IPS-18a (cell line): Measurements from ENCODE around the gene CLCA2.

Experiments used
- H3K27ac ChIP-seq: one replicate; pipeline ENCODE4 v1.5.1; 2013; ENCODE audit warnings: low read length
- H3K27me3 ChIP-seq: one replicate; pipeline ENCODE4 v1.6.1; 2013; ENCODE audit warnings: mild to moderate bottlenecking, low read length; ENCODE audit not compliant: control insufficient read depth, insufficient read depth
- H3K36me3 ChIP-seq: one replicate; pipeline ENCODE4 v1.6.1; 2013; ENCODE audit warnings: low read depth, low read length; ENCODE audit not compliant: control insufficient read depth
- H3K4me1 ChIP-seq: one replicate; pipeline ENCODE4 v1.6.1; 2013; ENCODE audit warnings: low read depth, low read length; ENCODE audit not compliant: control insufficient read depth
- H3K4me3 ChIP-seq: one replicate; pipeline ENCODE4 v1.5.1; 2013; ENCODE audit warnings: low read length
- H3K9ac ChIP-seq: one replicate; pipeline ENCODE4 v1.6.1; 2013; ENCODE audit warnings: mild to moderate bottlenecking, low read length, moderate library complexity
- H3K9me3 ChIP-seq: one replicate; pipeline ENCODE4 v1.6.1; 2013; ENCODE audit warnings: low read depth, low read length; ENCODE audit not compliant: control insufficient read depth

CLCA2 gene, protein sequence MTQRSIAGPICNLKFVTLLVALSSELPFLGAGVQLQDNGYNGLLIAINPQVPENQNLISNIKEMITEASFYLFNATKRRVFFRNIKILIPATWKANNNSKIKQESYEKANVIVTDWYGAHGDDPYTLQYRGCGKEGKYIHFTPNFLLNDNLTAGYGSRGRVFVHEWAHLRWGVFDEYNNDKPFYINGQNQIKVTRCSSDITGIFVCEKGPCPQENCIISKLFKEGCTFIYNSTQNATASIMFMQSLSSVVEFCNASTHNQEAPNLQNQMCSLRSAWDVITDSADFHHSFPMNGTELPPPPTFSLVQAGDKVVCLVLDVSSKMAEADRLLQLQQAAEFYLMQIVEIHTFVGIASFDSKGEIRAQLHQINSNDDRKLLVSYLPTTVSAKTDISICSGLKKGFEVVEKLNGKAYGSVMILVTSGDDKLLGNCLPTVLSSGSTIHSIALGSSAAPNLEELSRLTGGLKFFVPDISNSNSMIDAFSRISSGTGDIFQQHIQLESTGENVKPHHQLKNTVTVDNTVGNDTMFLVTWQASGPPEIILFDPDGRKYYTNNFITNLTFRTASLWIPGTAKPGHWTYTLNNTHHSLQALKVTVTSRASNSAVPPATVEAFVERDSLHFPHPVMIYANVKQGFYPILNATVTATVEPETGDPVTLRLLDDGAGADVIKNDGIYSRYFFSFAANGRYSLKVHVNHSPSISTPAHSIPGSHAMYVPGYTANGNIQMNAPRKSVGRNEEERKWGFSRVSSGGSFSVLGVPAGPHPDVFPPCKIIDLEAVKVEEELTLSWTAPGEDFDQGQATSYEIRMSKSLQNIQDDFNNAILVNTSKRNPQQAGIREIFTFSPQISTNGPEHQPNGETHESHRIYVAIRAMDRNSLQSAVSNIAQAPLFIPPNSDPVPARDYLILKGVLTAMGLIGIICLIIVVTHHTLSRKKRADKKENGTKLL

DNA sequence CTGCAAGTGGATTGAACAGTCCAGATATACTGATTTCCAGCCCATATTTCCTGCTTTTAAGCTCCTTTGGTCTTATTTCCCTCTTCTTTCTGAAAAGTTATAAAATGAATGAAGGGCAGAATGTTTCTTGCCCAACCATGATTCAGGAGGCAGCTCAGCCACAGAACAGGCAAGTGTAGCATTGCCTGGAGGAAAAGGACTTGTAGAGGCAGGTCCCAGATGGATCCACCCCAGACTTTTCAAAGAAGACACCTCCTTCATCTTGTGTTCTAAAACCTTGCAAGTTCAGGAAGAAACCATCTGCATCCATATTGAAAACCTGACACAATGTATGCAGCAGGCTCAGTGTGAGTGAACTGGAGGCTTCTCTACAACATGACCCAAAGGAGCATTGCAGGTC, at the start of gene CLCA2:
Gene CLCA2, plus strand, starts transcription at position 299 of the 400 bp plus-strand sequence. Its CDS starts 77 bp downstream, at position 376.
- H3K36me3 ChIP-seq = no peaks in the 10 kb centered on the region
- H3K27me3 ChIP-seq = no peaks in the 10 kb centered on the region
- H3K4me1 ChIP-seq = no peaks in the 10 kb centered on the region
- H3K27ac ChIP-seq = no peak within 1 kb of the TSS
- no peaks in the 10 kb centered on the region for H3K9me3 ChIP-seq
- no peak within 1 kb of the TSS for H3K9ac ChIP-seq
- no peak within 1 kb of the TSS for H3K4me3 ChIP-seq

DNA sequence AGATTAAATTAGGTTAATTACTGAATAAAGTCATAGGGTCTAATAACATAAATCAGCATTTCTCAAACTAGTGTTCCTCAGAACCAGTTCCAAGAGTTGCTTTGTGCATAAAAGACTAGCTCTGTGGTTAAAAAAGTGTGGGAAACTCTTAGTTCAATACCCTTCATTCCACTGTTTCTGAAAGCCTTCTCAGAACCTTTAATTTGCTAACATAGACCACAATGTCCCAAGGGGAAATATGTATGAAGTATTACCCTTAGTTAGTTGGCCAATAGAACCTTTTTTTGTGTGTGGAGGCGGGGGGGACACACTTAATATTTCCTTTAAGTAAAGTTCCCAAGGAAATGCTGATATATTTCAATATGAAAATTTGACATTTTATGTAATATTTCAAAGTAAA, 48.3 kb upstream of the CLCA2 start:
- Histone ChIP-seq H3K9ac (no peak overlapping the region), H3K9me3 (peaks cover 6% of the 10 kb centered on the region), H3K4me1 (no peaks in the 10 kb centered on the region), H3K4me3 (no peak overlapping the region), H3K36me3 (peaks cover 4% of the 10 kb centered on the region), H3K27ac (no peak overlapping the region), H3K27me3 (no peaks in the 10 kb centered on the region)

- Histone ChIP-seq H3K27ac (no peak overlapping the region), H3K4me3 (no peak overlapping the region), H3K27me3 (no peaks in the 10 kb centered on the region), H3K9me3 (peaks cover 6% of the 10 kb centered on the region), H3K36me3 (peaks cover 4% of the 10 kb centered on the region), H3K4me1 (no peaks in the 10 kb centered on the region), H3K9ac (no peak overlapping the region)
These were observed 46.6 kb upstream of the CLCA2 start for GRCh38 chr1:86377341-86377740.

DNA sequence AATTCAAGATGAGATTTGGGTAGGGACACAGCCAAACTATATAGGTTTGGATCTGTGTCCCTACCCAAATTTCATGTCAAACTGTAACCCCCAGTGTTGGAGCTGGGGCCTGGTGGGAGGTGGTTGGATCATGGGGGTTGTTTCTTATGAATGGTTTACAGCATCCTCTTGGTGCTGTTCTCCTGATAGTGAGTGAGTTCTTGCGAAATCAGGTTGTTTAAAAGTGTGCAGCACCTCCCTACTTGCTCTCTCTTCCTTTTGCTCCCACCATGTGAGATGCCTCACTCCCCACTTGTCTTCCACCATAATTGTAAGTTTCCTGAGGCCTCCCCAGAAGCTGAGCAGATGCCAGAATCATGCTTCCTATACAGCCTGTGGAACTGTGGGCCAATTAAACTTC, 45.2 kb upstream of the CLCA2 start:
- no peak overlapping the region for H3K4me3 ChIP-seq
- peaks cover 6% of the 10 kb centered on the region for H3K9me3 ChIP-seq
- H3K27me3 ChIP-seq = no peaks in the 10 kb centered on the region
- no peak overlapping the region for H3K9ac ChIP-seq
- H3K27ac ChIP-seq = no peak overlapping the region
- H3K36me3 ChIP-seq = peaks cover 4% of the 10 kb centered on the region
- no peaks in the 10 kb centered on the region for H3K4me1 ChIP-seq

GRCh38 chr1:86380257-86380861, 43.6 kb upstream of the CLCA2 start:
- Histone ChIP-seq H3K4me1 (no peaks in the 10 kb centered on the region), H3K36me3 (no peaks in the 10 kb centered on the region), H3K4me3 (no peak overlapping the region), H3K9me3 (peaks cover 6% of the 10 kb centered on the region), H3K27me3 (no peaks in the 10 kb centered on the region), H3K9ac (no peak overlapping the region), H3K27ac (no peak overlapping the region)

DNA sequence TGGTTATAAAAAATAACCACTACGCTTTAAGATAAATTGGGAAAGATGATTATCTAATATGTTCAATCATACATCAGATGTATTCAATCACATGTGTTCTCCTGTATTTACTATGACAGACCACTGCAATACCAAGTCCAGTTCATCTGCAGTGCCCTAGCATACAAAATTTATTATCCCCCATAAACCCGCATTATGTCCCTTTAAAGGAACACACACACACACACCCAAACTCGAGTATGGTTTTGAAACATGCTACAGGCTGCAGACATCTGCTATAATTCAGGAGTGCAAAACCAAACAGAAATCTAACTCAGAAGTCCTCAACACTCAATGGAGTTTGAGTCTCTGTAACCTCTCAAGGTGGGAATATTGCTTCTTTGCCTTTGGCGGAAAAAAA, 42.7 kb upstream of the CLCA2 start:
- H3K27me3 ChIP-seq = no peaks in the 10 kb centered on the region
- peaks cover 6% of the 10 kb centered on the region for H3K9me3 ChIP-seq
- no peaks in the 10 kb centered on the region for H3K36me3 ChIP-seq
- H3K27ac ChIP-seq = no peak overlapping the region
- H3K4me1 ChIP-seq = no peaks in the 10 kb centered on the region
- H3K9ac ChIP-seq = no peak overlapping the region
- no peak overlapping the region for H3K4me3 ChIP-seq

DNA sequence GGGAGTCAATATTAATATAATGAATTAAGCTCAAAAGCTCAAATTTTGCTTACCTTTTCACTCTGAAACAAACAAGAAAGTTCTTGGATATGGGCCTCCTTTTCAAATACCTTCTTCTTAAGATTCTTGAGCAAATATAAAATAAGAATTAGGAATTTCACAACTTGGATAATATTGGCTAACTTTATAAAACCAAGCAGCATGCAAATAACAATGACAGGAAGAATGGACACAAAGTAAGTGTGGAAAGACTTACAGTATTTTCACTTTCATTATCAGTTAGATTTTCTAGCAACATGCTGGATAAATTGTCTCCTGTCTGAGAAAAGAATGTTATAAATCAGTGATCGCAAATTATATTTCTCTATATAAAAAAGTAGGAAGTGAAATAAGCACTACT, 41.1 kb upstream of the CLCA2 start:
- no peak overlapping the region for H3K4me3 ChIP-seq
- no peaks in the 10 kb centered on the region for H3K27me3 ChIP-seq
- no peak overlapping the region for H3K27ac ChIP-seq
- no peaks in the 10 kb centered on the region for H3K4me1 ChIP-seq
- H3K36me3 ChIP-seq = no peaks in the 10 kb centered on the region
- peaks cover under 1% of the 10 kb centered on the region for H3K9me3 ChIP-seq
- H3K9ac ChIP-seq = no peak overlapping the region

DNA sequence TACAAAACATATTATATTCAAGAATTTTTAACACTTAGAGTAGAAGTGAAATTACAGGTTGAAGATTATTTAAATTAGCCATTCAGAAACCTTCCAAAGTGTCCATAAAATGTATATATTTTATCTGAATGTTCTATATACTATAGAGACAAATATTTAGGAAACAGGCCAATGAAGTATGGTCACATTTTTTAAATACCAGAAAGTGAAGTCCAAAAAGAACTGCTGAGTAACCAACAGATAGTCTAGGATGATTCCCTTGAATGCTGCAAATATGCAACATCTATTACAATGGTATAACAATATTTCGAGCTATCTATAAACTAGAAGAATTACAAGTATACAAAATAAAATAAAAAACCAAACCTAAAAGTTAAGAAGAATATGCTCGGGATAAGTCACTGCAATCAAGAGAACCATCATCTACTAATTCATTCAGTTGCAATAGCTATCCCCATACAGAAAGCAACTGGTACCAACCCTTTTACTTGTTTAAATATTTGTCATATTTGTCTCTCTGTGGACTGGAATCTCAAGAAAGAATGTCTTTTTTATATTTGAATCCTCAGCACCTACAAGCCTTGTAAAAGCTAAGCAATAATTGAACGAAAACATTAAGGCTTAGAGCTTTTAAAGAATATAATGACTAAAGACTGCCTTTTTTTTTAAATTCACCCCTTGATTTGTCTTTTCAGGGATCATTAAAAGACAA, 35.9 kb upstream of the CLCA2 start:
- Histone ChIP-seq H3K9ac (no peak overlapping the region), H3K4me3 (no peak overlapping the region), H3K27me3 (no peaks in the 10 kb centered on the region), H3K9me3 (no peaks in the 10 kb centered on the region), H3K4me1 (no peaks in the 10 kb centered on the region), H3K27ac (no peak overlapping the region), H3K36me3 (no peaks in the 10 kb centered on the region)

GRCh38 chr1:86388777-86389176, 35.2 kb upstream of the CLCA2 start:
- H3K4me3 ChIP-seq = no peak overlapping the region
- no peaks in the 10 kb centered on the region for H3K36me3 ChIP-seq
- no peaks in the 10 kb centered on the region for H3K4me1 ChIP-seq
- H3K27me3 ChIP-seq = no peaks in the 10 kb centered on the region
- H3K9me3 ChIP-seq = no peaks in the 10 kb centered on the region
- H3K27ac ChIP-seq = no peak overlapping the region
- no peak overlapping the region for H3K9ac ChIP-seq

DNA sequence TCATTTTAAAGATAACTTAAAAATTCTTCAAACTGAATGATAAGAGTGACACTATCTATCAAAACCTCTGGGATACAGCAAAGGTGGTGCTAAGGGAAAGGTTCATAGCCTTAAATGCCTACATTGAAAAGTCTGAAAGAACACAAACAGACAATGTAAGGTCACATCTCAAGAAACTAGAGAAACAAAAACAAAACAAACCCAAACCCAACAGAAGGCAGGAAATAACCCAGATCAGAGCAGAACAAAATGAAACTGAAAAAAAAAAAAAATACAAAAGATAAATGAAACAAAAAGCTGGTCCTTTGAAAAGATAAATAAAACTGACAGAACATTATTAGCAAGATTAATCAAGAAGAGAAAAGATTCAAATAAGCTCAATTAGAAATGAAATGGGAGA, 34.7 kb upstream of the CLCA2 start:
- H3K27me3 ChIP-seq = no peaks in the 10 kb centered on the region
- H3K36me3 ChIP-seq = no peaks in the 10 kb centered on the region
- H3K4me3 ChIP-seq = no peak overlapping the region
- no peaks in the 10 kb centered on the region for H3K9me3 ChIP-seq
- no peaks in the 10 kb centered on the region for H3K4me1 ChIP-seq
- no peak overlapping the region for H3K9ac ChIP-seq
- H3K27ac ChIP-seq = no peak overlapping the region

DNA sequence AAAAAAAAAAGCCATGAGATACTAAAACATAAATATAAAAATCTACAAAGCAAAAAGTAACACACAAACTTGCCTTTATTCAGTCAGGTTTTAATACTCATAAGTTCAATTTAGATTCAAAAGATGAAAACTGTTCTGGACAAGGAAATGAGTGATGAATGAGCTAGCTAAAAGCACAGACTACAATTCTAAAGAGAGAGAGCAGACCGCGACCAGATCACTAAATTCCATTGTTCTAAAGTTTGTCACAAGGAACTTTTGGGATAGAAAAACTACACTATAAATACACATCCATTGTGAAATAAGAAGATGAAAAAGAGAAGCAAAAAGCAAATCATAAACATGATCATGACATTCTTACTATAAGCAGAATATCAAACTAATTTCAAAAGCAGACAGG, 29.6 kb upstream of the CLCA2 start:
- H3K4me1 ChIP-seq = peaks cover 8% of the 10 kb centered on the region
- no peak overlapping the region for H3K27ac ChIP-seq
- H3K4me3 ChIP-seq = no peak overlapping the region

More for the DNA sequence above, 29.6 kb upstream of the CLCA2 start:
- no peaks in the 10 kb centered on the region for H3K27me3 ChIP-seq
- no peak overlapping the region for H3K9ac ChIP-seq
- no peaks in the 10 kb centered on the region for H3K36me3 ChIP-seq
- H3K9me3 ChIP-seq = no peaks in the 10 kb centered on the region
